Measurements from ENCODE around the gene TMEM181.

DNA sequence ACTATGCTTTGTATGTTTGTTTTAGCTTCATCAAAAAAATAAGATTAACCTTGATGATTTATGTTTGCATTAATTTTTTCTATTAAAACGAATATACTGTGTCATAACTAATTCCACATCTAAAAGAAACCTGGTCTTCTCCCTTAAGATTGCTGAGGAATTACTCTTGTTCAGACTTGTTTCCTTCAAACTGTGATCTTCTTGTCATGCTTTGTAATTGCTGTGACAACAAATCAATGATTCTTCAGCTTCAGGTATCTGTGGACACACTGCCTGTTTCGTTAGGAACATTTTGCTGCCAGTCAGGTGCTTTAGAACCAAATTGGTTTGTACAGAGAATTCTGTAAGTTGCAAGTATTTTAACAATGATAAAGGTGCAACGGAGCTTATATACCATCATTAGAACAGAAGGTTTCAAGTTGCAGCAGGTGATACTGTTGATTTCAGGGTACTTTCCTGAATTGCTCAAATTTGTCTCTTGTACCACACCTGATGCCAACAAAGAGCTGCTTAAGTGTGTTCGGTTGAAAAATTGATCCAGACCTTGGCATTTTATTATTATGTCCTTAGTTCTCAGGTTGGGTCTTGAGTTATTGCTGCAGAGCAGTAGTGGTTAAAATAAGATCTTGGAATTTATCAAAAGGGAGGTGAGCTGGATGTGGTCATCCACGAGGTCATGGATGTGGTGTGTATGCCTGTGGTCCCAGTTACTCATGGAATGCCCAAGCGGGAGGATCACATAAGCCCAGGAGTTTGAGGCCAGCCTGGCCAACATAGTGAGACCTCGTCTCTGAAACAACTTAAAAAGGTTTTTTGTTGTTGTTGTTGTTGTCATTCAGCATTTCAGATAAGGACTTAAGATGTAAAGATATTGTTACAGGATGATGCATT, 109.5 kb downstream of the TMEM181 start:
- TF ChIP-seq, protein P1, sequence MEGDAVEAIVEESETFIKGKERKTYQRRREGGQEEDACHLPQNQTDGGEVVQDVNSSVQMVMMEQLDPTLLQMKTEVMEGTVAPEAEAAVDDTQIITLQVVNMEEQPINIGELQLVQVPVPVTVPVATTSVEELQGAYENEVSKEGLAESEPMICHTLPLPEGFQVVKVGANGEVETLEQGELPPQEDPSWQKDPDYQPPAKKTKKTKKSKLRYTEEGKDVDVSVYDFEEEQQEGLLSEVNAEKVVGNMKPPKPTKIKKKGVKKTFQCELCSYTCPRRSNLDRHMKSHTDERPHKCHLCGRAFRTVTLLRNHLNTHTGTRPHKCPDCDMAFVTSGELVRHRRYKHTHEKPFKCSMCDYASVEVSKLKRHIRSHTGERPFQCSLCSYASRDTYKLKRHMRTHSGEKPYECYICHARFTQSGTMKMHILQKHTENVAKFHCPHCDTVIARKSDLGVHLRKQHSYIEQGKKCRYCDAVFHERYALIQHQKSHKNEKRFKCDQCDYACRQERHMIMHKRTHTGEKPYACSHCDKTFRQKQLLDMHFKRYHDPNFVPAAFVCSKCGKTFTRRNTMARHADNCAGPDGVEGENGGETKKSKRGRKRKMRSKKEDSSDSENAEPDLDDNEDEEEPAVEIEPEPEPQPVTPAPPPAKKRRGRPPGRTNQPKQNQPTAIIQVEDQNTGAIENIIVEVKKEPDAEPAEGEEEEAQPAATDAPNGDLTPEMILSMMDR (IDR thresholded peaks at IDR 0.05), result no peak
- no peak for TF ChIP-seq POLR2A (IDR thresholded peaks at IDR 0.05)

Data from vagina (tissue), 2 donors.